ENCODE measurements around the gene LRRC53.

The LRRC53 gene

DNA sequence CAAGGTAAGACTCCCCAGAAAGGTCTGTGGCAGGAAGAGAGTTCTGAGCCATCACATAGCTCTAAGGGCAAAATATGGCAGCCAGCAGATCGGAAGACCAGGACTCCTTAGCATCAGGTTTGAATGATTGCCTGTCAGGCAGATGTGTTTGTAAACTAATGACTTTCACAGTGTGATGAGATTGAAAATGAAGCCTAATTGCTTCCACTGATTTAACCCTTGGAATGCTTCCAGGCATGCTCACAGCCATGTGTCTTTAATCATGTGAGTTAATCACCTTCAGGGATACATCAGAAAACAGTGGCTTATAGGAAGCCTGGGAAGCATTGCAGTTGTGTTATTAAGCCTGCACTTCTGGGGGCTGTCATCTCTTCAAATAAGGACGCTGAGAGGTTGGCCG, 82.8 kb downstream of the LRRC53 start:
- DNase-seq = no peak

DNA sequence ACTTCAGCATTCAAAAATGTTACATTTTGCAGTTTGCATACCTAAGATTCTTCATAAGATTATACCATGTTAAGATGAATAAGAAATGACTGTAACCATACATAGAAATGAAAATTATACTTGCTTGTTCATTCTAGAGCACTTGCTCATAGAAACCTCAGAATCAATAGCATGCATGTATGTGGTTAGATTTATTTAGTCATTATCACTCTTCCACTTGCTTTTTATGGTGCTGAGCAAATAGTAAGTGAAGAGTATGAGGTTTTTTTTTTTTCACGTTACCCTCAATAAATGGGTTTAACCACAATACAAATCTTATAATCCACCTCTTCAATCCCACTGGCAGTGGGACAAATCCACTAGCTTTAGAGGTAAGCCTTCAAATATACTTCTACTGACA, 84.7 kb downstream of the LRRC53 start:
- no peak for DNase-seq

DNA sequence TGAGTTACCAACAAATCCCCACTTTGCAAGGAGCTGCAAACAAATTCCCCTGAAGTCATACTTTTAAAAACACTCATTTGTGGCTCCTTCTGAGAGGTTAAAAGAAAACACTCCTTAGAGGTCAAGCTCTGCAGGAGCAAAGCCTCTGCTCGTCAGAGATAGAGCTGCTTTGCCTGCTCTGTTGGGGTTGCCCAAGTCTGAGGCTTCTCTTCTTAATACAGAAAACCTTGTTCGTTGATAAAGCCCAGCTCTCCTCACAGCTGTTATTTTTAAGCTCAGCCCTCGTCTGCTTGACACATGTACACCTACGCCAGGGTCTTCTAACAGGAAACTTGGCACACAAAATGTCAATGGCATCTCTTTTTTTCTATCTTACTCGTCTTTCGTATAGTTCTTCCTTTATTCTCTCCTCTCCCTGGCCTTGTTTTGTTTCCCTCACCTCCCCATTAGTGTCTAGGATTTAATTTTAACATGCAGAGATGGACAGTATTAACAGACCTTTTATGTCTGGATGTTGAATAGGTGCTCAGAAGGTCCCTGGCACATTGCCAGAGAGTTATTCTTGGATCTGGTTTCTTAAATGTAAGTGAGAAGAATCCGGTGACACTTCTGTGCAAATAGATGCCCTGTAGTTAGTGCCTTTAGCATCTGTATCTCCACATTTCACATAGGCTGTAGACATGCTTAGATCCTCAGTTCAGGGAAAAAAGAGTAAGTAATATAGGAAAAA, 86.0 kb downstream of the LRRC53 start:
- DNase-seq = no peak

DNA sequence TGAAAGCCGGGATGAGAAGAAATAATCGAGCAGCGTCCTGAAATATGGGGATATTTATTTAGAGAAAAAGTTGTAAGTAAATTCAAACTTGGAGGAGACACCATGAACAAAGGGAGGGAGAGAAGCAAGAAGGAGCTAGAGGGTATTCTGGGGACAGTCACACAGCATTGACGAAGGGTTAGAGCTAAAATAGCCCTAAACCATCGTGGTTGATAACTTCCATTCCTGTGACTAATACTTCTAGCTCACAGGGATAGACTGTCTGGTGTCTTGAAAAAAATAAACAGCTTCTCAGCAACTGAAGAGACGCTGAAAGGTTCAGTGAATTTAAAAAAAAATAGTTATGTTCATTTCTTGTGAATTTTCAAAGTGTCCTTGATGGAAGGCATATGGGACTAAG, 86.7 kb downstream of the LRRC53 start:
- no peak for DNase-seq

DNA sequence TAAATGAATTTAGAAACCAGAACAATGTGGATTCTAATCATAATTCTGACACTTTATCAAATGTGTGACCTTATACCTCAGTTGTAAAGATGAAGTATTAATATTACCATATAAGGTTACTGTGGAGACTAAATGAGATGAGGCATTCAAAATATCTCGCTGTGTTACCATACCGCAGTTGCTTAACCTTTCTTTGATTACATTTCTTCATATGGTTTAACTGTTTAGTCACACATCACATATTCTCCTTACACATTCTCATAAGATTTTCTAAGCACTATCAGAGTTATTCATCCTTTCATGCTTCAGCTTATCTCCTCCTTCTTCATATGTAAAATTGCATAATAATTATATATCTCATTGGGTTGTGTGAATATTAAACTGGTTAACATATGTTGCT, 88.9 kb downstream of the LRRC53 start:
- no peak for DNase-seq

DNA sequence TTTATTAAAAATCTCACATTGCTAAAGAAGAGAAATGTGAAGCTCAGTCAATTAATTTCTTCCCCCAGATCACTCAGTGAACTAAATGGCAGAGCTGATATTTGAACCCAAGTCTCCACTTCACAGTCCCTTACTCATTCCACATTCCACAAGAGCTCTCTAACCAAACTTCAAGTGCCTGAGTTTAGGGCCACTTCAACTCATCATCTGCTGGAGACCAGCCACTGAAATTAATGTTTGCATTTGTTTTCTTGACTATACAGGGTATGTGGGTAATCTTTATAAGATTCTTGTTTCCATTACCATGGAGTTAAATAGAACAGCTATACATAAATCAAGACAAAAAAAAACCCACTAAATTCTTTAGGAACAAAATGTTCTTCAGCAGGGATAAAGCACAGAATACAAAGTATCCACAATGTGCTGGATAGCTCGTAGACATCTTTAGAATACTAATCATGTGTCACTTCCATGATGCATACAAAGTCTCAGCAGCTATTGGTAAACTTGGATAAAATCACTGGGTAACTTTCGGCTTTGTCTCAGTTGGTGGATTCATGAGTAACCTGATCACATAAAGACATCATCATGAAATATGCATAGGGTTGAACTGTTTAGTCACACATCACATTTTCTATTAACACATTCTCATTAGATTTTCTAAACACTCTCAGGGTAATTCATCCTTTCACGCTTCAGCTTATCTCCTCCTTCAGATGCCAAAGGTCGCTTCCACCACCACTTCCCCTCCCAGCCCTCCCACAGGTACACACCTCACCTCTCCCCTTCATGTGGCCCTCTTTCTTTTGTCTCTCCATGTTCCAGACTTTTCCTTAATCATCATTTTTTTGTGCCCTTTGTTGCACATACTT, 89.8 kb downstream of the LRRC53 start:
- DNase-seq = no peak

DNA sequence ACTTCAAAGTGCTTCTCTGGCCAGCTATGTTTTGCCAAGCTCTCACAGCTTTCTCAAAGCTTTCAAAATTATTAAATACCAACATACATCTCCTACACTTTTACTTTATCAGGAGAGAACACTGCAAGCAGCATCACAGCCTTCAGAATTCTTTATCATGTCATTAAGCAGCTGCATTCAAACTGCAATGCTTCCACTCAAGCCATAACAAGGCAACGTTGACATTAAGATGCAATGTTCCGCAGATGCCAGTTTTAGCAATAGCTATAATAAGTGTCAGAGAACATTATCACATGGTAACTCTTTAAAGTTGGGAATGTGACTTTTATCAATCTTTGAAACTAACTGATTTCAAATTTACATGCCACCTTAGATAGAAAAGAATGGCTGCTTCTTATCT, 91.9 kb downstream of the LRRC53 start:
- no peak for DNase-seq
